ENCODE results near the gene ARID3B. TPM values are rescaled to one million over a fixed set of nuclear protein-coding genes. Genes with fewer than 3 reads are reported as not detected.
"Not testable (repeated sequence)": the region's sequence is repeated elsewhere in the genome, so short reads cannot be mapped to it uniquely, and the experiment has no call there.

Gene ARID3B
- total RNA-seq, 1 experiment from 2014 or later, result 9.3 TPM

- DNase-seq (ENCODE audit: low read depth), result peak; percentile 78
Observed at GRCh38 chr15:74620636-74621545, 79.9 kb downstream of the ARID3B start.

GRCh38 chr15:74621546-74621920 is 80.5 kb downstream of the ARID3B start:
- no peak for DNase-seq (ENCODE audit: low read depth)

- DNase-seq (ENCODE audit: low read depth), result no peak
Observed at GRCh38 chr15:74621936-74622335, 80.9 kb downstream of the ARID3B start.

- DNase-seq (ENCODE audit: low read depth), result no peak
Observed at GRCh38 chr15:74622758-74623157, 81.7 kb downstream of the ARID3B start.

GRCh38 chr15:74624020-74624602 is 83.1 kb downstream of the ARID3B start:
- no peak for DNase-seq (ENCODE audit: low read depth)

- DNase-seq (ENCODE audit: low read depth), result no peak
Observed at GRCh38 chr15:74625693-74626092, 84.7 kb downstream of the ARID3B start.

- DNase-seq (ENCODE audit: low read depth), result no peak
Observed at GRCh38 chr15:74626336-74626735, 85.3 kb downstream of the ARID3B start.

GRCh38 chr15:74626752-74627692 is 86.0 kb downstream of the ARID3B start:
- DNase-seq (ENCODE audit: low read depth), result no peak

- no peak for DNase-seq (ENCODE audit: low read depth)
Observed at GRCh38 chr15:74627766-74628165, 86.7 kb downstream of the ARID3B start.

GRCh38 chr15:74628199-74628598 is 87.2 kb downstream of the ARID3B start:
- DNase-seq (ENCODE audit: low read depth), result no peak

GRCh38 chr15:74628949-74629348 is 87.9 kb downstream of the ARID3B start:
- no peak for DNase-seq (ENCODE audit: low read depth)

GRCh38 chr15:74629696-74630095 is 88.7 kb downstream of the ARID3B start:
- DNase-seq (ENCODE audit: low read depth), result not testable (repeated sequence)

GRCh38 chr15:74630284-74631086 is 89.5 kb downstream of the ARID3B start:
- DNase-seq (ENCODE audit: low read depth), result no peak

GRCh38 chr15:74631087-74631385 is 90.0 kb downstream of the ARID3B start:
- DNase-seq (ENCODE audit: low read depth), result no peak

GRCh38 chr15:74631408-74631807 is 90.4 kb downstream of the ARID3B start:
- no peak for DNase-seq (ENCODE audit: low read depth)

GRCh38 chr15:74631935-74632560 is 91.0 kb downstream of the ARID3B start:
- DNase-seq (ENCODE audit: low read depth), result peak; percentile 62

GRCh38 chr15:74632601-74633000 is 91.6 kb downstream of the ARID3B start:
- no peak for DNase-seq (ENCODE audit: low read depth)

- DNase-seq (ENCODE audit: low read depth), result no peak
Observed at GRCh38 chr15:74633781-74634180, 92.8 kb downstream of the ARID3B start.

- peak; percentile 74 for DNase-seq (ENCODE audit: low read depth)
Observed at GRCh38 chr15:74635228-74635627, 94.2 kb downstream of the ARID3B start.

GRCh38 chr15:74636984-74637383 is 96.0 kb downstream of the ARID3B start:
- no peak for DNase-seq (ENCODE audit: low read depth)

GRCh38 chr15:74641151-74641550 is 100.1 kb downstream of the ARID3B start:
- no peak for DNase-seq (ENCODE audit: low read depth)

Measured in Daoy (cell line).